Epithelial cell of esophagus (primary cell): Measurements from ENCODE around the gene C11orf91.

Source experiments
- DNase-seq: peaks from one replicate; pipeline ENCODE4 v3.0.0; 2010; ENCODE audit warnings: low read depth
- H3K4me3 ChIP-seq: 2 replicates; pipeline ENCODE4 v1.5.1; 2011; ENCODE audit warnings: mild to moderate bottlenecking, low read length, control low read depth
- CTCF ChIP-seq: IDR thresholded peaks from 2 replicates; pipeline ENCODE4 v1.5.1; 2011; ENCODE audit warnings: low read depth, mild to moderate bottlenecking, low read length, control low read depth, inconsistent platforms; ENCODE audit not compliant: insufficient read depth; ENCODE audit errors: missing control alignments

C11orf91 gene

DNA sequence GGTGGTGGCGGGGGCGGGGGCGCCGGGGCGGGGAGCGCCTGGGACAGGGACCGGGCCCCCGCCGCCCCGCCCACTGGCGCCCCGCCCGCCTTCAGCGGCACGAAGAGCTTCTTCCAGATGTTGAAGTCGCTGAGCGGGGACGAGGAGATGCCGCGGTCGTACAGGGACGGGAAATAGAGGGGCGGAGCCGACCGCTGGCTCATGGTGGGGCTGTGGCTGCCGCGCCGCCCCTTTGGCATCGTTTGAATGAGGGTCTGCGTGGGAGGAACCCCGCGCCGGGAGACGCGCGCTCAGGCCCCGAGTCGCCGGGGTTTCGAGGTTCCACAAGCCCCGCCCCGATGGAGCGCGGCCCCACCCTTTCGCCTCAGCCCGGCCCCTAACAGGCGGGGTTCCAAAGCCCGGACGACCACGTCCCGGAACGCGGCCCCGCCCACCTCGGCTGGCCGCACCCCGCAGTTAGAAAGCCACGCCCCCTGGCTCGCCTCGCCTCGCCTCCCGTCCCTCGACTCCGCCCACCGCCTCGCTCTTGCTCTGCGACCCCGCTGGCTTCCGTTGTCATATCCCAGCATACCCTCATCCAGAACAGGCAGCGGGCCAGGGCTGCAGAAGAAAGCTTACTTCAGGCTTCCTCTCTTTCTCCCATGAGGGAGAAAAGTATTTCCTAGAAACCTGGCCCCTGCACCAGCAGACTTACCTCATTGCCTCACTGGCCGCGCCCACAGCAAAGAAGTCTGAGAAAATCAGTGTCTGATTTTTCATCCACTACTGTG is at the start of gene C11orf91:
C11orf91 (minus strand) TSS at position 325 of the 770 bp plus-strand sequence; CDS start at position 239, 86 bp downstream.
- no peak for TF ChIP-seq CTCF
- peak; percentile 96 for DNase-seq
- peak within 1 kb of the TSS; percentile 64 for H3K4me3 ChIP-seq

- no peak for DNase-seq
- no peak overlapping the region for H3K4me3 ChIP-seq
- no peak for TF ChIP-seq CTCF
Measured at GRCh38 chr11:33747979-33748378, 47.4 kb upstream of the C11orf91 start.

GRCh38 chr11:33743291-33743690 is 42.7 kb upstream of the C11orf91 start:
- no peak overlapping the region for H3K4me3 ChIP-seq
- no peak for TF ChIP-seq CTCF
- no peak for DNase-seq

GRCh38 chr11:33742249-33742851 is 41.7 kb upstream of the C11orf91 start:
- TF ChIP-seq CTCF = peak; percentile 32
- no peak overlapping the region for H3K4me3 ChIP-seq
- DNase-seq = peak; percentile 48

DNA sequence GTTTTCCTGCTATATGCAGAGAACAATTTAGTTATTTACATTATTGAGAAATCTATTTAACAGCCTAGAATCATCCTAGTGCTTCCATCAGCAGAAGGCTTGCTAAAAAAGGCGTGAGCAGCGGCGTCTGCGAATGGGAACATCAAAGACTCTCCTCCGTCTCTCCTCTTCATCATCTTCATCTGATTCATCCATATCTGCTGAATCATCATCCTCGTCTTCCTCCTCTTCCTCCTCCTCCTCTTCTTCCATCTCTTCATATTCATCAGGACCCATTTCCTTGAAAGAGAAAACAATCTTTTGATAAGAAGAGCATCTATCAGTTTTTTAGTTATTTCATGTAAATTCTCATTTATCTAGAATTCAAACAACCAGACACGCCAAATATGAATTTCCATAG is 41.2 kb upstream of the C11orf91 start:
- no peak for DNase-seq
- H3K4me3 ChIP-seq = no peak overlapping the region
- TF ChIP-seq CTCF = no peak

GRCh38 chr11:33737362-33737821 is 36.8 kb upstream of the C11orf91 start:
- DNase-seq = no peak
- TF ChIP-seq CTCF = no peak
- H3K4me3 ChIP-seq = no peak overlapping the region
